Measurements from ENCODE around the gene CACNA1G.

The CACNA1G gene

DNA sequence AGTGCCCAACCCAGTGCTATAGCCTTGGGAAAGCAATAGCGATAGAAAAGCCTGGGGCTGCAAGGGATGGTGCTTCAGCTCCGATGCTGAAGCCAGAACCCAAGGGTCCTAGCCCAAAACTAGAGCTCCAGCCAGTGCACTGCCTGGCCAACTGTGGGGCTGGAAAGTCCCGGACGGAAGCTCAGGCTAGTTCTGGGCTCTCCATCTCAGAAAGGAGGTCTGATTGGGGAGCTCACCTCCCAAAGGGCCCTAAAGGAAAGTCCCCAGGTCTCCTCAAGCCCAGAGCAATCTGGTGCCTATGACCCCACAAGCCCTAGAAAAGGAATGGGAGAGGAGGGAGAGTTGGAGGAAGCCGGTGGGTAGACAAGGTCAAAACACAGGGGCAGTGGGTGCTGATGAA, 72.1 kb downstream of the CACNA1G start:
- DNase-seq (ENCODE audit: low read depth in 2 of 2): no peak

DNA sequence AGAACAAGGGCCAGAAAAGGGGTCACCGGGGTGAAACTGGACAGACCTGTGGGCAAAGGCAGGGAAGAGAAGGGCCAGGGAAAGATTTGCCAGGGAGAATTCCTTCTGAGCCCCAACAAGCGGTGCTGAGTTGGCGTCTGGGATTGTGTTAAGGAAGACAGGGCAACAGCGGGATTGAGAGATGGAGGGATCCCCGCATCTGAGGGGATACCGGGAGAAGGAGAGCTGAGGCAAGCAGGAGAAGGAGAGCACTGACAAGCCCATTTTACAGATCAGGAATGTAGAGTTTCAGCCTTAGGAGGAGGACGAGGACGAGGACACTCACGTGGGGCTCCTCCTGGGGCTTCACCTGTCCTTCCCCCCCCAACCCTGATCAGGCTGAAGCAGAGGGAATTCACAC, 73.2 kb downstream of the CACNA1G start:
- DNase-seq (ENCODE audit: low read depth in 2 of 2): no peak

DNA sequence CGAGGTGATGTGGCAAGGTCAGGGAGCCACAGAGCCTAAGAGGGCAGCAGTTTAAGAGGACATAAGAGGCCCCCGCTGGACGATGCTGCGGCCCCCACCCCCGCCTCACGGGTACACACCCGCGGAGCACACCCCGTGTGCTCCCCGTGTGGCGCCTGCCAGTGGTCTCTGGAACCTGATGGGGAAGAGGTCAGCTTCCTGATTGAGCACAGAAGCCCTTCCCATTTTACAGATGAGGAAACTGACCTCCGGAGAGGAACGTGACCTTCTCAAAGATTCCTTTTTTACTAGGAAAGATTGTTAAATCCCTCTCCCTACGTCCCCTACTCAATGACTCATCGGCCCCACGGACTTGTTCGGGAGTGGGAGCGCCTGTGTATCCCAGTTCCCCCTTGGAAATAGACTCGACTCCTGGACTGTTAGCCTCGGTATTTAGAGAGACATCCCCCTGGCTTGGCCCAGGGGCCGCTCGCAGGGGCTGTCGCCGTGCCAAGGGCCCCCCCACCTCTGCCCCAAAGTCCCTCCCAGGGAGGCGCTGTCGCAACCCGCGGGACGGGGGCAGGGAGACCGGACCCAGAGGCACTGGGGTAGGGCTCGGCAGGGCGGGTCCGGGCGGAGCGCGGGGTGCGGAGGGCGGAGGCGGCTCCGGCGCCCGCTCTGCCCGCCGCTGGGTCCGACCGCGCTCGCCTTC, 73.9 kb downstream of the CACNA1G start, which contains the start of gene ABCC3:
Gene ABCC3, plus strand, starts transcription at position 658 of the 691 bp plus-strand sequence. CDS start 56 bp downstream, outside the sequence.
- DNase-seq (ENCODE audit: low read depth in 2 of 2): no peak

DNA sequence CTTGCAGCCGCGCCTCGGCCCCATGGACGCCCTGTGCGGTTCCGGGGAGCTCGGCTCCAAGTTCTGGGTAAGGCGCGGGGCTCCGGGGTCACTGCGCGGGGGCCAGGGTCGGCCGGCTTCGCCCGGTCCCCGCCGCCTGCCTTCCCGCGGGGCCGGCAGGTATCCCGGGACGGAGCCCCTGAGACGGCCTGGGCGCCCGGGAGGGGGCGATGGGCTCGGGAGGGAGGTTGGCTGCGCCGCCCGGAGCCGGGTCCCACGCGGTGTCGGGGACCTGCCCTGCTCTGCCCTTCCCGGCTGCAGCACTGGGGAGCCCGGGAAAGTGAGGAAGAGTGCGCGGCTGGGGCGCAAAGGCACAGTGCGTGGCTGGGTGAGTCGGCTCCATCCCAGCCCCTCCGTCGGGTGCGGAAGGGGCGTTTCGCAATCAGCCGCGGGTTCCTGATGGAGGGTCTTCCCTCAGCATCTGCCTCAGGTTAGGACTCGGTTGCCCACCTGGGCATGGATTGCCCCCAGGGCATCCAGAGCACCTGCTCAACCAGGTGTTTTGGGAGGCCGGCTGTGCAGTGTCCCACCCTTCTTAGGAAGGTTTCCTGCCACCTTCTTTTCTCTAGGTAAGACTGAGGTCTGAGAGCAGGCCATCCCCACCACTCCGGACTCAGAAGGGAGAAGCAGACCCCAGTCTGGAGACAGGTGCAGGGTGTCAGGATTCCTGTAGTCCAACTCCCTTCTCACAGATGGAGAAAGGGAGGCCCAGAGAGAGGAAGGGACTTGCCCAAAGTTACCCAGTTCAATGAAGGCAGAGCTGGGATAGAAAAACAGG, 74.6 kb downstream of the CACNA1G start:
- DNase-seq (ENCODE audit: low read depth in 2 of 2): no peak

DNA sequence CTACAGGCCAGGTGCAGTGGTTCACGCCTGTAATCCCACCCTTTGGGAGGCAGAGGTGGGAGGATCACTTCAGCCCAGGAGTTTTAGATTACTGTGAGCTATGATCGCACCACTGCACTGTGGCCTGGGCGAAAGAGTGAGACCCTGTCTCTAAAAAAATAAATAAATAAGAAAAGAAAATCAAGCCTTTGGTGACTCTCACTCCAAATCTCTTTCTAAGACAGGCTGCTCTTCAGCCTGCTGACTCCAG, 75.1 kb downstream of the CACNA1G start:
- DNase-seq (ENCODE audit: low read depth in 2 of 2): no peak

DNA sequence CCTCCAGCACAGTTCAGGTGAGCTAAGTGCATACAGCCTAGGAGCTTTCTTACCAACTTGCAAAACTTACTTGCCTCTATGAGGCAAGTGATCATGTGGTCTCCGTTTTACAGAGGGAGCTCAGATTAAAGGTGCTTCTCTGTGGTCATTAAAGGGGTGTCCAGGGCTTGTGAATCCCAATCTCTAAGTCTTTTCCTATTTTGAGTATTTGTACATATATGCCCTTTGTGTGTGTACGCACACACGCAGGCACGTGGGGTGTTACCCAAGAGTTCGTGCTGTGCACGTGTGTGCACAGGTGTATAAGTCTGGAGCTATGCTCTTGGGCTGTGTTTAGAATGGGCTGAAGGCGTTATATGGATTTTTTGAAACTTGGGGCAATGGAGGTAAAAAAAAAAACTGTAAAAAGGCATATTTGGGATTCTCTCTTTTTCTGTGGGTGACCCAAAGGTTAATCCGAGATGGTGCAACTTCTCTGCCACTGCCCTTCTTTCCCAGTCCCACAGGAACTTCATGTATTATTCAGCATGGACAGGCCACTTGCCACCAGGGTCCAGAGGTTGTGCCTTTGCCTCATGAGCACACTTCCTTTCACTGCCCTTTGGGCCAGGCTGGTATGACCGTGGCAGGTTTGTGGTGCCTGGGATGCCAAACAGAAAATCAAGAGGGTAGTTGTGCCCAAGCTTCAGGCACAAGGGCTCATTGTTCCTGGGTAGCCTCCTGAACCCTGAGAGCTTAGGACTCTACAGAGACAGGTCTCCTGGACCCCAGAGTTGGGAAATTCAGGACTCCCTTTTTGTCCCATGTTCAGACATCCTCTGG, 75.7 kb downstream of the CACNA1G start:
- no peak for DNase-seq (ENCODE audit: low read depth in 2 of 2)

DNA sequence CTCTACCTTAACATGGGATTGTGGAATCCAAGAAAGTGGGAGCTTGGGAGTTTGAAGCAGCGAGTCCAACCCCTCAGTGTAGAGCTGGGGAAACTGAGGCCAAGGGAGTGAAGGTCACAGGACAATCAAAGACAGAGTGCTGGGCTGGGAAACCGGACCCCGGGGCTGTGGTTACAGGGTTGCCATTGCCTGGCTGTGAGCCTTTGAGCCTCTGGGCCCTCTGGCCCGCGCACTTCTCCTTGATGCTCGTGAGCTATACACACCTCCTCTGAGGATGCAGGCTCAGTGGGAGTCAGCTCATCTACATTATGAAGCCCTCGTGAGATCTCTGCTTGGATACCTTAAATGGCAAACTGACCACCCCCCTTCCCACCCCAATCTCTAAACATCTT, 76.3 kb downstream of the CACNA1G start:
- DNase-seq (ENCODE audit: low read depth in 2 of 2): no peak

DNA sequence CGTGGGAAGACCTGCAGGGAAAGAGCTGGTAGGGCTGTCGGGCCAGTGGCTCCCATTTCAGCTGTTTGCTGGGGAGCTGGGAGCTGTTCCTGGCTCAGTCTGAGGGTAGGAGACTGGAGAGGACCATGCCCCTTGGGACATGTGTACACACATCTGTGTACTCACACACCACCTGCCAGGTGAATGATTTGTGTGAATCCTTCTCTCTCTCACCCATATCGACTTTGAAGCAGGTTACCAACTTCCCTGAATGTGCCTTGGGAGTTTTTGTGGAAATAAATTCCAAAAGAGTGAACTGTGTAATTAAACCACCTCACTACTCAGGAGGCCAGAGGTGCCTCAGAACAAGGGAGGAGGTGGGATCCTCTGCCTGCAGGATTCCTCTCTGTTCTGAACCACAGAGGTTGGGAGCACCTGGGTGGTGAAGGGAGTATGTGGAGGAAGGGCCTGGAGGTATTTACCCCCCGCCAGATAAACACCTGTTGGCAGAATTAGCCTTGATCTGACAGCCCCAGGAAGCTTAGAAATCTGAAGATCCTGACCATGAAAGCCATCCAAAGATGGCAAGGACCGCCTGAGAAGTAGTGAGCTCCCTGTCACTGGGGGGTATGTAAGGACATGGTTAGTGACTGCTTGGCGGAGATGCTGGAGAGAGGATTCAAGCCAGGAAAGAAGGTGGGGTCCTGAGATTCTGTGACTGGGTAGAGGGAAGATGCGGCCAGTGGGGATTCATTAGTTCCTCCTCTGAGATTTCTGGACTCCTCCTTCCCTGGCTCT, 77.5 kb downstream of the CACNA1G start:
- no peak for DNase-seq (ENCODE audit: low read depth in 2 of 2)

DNA sequence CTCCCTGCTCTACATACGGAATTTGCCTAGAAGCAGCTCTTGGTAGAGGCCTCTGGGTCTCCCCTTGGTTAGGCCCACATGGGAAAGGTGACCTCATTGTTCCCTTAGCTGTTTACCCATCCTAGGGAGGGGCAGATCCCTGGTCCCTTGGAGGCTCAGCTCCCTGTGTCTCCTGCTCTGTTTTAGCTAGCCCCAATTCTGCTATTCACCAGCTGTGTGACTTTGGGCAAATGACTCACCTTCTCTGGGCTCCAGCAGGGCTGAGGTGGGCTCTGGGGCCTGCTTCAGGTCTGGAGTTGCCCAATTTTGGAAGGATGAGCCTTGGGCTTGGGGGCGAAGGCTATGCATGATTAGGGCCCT, 78.1 kb downstream of the CACNA1G start:
- DNase-seq (ENCODE audit: low read depth in 2 of 2): no peak

DNA sequence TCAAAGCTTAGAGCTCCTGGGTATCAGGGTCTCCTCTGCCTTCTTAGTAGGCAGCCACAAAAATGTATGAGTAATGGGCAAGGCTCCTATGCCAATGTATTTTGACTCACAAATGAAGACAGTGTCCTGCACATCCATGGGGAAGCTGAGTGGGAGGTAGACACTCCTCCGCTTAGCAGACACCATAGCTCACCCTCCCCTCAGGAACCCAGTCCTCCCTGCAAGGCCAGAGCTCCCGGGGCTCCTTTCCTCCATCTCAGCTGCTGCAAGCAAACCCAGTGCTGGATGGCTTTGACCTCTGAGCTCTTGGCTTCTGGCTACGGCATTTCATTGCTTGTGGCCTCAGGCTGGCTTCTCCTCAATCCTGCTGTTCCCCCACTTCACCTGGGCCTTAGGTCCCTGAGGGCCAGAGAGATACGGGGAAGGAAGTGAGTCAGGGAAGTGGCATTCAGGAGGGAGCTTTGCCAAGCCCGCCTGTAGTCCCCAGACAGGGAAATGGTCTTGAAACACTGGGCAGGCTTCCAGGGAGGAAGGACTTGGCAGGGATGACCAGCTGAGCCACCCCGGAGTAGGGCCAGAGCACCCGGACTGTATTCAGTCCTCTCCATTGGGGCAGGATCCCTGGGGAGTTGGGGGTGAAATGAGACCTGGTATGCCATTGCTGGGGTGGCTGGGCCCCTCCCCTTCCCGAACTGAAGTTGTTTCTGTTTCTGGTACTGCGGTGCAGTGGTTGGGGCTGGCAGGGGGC, 78.6 kb downstream of the CACNA1G start:
- no peak for DNase-seq (ENCODE audit: low read depth in 2 of 2)

DNA sequence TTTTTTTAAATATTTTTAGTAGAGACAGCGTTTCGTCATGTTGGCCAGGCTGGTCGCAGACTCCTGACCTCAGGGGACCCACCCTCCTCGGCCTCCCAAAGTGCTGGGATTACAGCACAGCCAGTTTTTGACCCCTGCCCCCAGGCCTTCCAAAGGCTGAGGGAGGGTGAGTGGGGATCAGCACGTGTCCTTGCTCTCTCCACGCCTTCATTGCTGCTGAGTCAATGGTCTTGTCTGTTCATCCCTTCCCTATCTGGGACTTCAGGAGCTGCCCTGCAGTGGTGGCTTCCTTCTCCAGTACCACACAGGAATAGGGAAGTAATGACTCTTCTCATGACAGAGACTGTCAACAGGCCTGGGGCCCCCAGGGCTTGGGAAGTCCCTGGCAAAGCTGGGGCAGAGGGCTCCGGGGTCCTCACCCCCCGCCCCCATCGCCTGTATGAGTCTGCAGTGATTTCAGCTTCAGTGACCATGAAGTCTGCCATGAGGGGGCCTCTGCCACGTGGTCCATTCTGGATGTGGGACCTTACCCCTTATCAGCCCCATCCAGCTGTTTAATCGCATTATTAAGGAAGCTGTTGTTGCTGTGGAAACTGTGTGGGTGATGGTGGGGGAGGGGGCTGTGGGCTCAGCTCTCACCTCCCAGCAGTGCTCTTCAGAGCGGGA, 80.3 kb downstream of the CACNA1G start:
- DNase-seq (ENCODE audit: low read depth in 2 of 2): no peak

DNA sequence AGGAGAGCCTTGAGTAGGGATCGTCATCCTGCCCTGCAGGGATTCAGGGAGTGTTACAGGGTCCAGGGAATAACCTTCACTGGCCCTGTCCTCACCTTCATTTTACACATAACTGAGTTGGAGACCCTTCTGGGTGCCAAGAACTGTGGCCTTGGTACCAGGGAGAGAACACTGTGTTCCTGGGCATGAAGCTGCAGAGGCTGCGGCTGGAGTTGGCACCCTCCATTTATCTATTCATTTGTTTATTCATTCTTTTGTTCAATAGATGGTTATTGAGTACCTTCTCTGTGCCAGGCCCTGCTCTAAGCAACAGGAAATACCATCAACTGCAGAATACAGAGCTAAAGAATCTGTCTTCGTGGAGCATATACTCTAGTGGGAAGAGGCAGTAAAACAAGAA, 80.8 kb downstream of the CACNA1G start:
- DNase-seq (ENCODE audit: low read depth in 2 of 2): no peak

DNA sequence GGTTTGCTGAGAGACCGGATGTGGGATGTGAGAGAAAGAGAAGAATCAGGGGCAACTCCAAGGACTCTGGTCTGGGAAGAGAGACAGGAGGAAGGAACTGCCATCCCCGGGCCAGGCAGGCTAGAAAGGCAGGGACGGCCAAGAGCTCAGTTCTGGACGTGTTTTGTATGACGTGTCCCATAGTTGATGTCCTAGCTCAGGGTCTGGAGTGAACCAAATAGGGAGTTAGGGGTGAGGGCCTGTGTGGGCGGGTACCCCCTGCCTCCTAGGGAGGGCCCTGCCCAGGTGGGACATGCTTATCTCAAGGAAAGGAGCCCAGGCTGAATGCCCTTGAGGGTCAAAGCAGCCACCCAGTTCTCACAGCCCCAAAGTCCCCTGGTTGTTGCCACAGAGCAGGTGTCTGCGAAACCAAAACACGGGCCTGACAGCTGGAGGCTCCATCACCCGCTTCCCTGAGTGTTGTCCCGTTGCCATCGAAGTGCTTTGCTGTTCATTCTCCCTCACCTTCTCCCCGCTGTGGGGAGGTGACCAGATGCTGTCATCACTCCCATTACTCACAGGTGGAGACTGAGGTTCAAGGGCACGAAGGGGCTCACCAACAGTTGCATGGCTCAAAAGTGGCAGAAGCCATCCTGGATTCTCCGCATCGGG, 81.7 kb downstream of the CACNA1G start:
- DNase-seq (ENCODE audit: low read depth in 2 of 2): no peak

DNA sequence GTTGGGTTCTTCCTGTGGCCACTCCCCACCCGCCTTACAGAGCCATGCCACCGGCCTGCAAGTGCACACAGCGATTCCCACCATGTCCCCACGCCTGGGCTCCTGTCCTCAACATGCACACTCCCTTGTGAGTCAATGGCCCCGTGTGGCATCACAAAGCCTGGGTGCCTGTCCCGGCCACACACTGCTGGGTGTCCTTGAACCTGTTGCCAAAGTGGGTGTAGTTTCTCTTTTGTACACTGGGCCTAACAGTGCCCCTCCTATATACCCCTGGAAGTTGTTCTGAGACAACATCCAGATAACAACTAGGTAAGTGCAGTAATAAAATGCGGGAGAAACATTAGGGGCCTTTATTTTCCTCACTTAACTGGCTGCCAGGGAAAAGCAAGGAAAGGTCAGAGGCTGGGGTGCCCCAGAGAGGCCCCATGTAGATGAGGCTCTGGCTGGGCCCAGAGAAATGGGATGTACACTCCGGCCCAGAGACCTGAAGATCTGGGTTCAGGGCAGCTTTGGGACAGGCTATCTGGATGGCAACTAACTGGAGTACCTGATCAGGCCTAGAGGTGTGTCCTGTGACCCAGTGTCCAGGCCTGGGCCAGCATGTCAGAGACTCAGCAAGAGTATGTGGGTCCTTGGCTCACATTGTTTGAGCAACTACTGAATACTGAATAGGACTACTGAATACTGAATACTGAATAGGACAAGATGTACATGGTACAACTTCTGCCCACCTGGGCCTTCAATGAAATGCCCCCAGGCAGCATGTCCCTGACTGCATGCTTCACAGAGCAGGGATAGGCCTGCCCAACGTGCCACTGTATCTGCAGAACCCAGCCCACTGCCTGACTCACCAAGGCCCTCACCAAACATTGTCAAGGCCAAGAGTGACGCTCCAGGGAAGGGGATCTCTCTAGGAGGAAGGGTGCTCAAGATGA, 82.5 kb downstream of the CACNA1G start:
- DNase-seq (ENCODE audit: low read depth in 2 of 2): no peak

DNA sequence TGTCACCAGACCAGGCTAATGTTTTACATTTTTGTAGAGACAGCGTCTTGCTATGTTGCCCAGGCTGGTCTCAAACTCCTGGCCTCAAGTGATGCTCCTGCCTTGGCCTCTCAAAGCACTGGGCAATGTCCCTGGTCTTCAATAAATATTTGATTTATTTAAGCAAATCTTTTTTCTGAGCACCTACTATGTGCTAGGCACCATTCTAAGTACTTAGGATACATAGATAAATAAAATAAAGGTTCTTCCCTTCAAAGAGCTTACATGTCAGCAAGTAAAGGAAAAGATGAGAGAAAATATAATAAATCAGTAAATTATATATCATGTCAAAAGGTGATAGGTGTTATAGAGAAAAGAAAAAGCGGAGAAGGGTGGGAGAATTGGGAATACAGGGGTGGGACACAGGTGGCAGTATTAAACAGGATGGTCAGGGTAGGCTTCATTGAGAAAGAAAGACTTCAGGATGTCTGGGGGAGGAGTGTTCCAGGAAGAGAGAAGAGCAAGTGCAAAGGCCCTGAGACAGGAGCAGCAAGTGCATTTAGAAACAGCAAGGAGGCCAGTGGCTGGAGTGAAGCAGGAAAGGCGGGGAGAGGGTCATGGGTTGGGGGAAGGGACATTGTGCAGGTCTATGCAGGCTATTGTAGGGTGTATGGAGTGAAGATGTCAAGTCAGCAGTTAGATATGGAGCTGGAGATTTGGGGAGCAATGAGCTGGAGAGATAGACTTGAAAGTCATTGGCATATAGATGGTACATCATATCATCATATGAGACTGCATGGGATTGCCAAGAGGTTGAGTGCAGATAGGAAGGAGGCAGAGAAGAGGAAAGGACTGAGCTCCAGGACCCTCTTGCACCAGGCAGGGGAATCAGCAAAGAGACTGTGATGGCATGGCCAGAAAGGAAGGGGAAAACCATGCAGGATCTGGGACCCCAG, 85.5 kb downstream of the CACNA1G start:
- DNase-seq (ENCODE audit: low read depth in 2 of 2): no peak

DNA sequence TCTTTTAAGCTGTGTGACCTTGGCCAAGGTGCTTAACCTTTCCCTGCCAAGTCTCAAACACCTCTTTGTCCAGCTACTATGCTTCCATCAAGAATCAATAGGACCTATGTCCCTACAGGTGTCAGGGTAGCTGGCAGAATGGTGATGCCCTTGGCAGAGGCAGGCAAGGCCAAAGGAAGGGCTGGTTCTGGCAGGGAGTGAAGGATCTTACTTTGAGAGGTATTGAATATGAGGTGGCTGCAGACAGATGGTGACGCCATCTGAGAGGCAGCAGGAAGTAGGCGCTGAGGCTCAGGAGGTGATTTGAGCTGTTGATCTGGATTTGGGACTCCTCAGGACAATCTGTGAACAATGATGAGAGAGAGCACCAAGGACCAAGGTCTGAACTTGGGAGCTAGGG, 86.7 kb downstream of the CACNA1G start:
- DNase-seq (ENCODE audit: low read depth in 2 of 2): no peak

DNA sequence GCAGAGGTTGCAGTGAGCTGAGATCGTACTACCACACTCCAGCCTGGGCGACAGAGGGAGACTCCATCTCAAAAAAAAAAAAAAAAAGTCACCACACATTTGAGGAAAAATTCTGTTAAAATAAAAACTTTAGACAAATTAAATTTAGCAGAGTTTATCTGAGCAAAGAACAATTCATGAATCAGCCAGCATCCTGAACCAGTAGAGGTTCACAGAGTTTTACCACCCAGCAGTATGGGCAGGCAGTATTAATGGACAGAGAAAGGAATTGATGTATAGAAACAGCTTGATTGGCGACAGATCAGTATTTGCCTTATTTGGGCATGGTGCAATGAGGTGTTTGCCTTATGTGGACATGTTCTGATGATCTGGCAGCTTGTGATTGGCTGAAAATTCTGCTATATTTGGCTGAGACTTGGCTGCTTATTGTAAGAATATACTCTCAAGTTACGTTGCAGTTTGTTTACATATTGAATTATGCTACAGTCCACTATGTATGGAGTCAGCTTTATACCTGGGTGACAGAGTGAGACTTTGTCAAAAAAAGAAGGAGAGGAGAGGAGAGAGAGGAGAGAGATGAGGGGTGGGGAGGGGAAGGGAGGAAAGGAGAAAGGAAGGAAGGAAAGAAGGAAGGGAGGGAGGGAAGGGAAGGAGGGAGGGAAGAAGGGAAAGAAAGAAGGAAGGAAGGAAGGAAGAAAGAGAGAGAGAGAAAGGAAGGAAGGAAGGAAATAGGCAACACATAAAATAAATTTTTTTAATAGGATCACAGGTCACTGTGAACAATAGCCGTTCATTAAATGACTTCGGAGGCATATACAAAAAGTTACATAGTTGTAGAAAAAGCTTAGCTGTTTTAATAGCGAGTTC, 88.8 kb downstream of the CACNA1G start:
- no peak for DNase-seq (ENCODE audit: low read depth in 2 of 2)
